RWPE2 (cell line): ENCODE measurements around the gene GORAB.

Experiments
- ATAC-seq: fragments of 200-7000 bp; cut with Tn5 transposase; 3 replicates; pipeline ENCODE4 v1.9.1; 2021; ENCODE audit warnings: low read depth
- DNase-seq: peaks from one replicate; pipeline ENCODE4 v3.0.0-alpha.2; 2020; ENCODE audit warnings: low spot score
- H3K27ac ChIP-seq: fragments of 450-650 bp; 2 replicates; pipeline ENCODE4 v1.5.1; 2017; ENCODE audit warnings: mild to moderate bottlenecking; ENCODE audit not compliant: poor library complexity, severe bottlenecking
- H3K27me3 ChIP-seq: fragments of 250-450 bp; sonication (Bioruptor Pico); 2 replicates; pipeline ENCODE4 v1.5.1; 2021; ENCODE audit warnings: mild to moderate bottlenecking, moderate library complexity; ENCODE audit not compliant: insufficient read depth, poor library complexity, severe bottlenecking
- H3K36me3 ChIP-seq: fragments of 250-450 bp; sonication (Bioruptor Pico); 2 replicates; pipeline ENCODE4 v1.5.1; 2020; ENCODE audit warnings: low read depth, mild to moderate bottlenecking, moderate library complexity
- H3K4me1 ChIP-seq: fragments of 250-450 bp; sonication (Bioruptor Pico); 2 replicates; pipeline ENCODE4 v1.5.1; 2021; ENCODE audit warnings: mild to moderate bottlenecking, moderate library complexity; ENCODE audit not compliant: insufficient read depth, poor library complexity, severe bottlenecking
- H3K4me3 ChIP-seq: fragments of 250-450 bp; sonication (Bioruptor Pico); 2 replicates; pipeline ENCODE4 v1.5.1; 2021; ENCODE audit warnings: mild to moderate bottlenecking, moderate library complexity; ENCODE audit not compliant: severe bottlenecking
- H3K9me3 ChIP-seq: fragments of 250-450 bp; sonication (Bioruptor Pico); 2 replicates; pipeline ENCODE4 v1.5.1; 2021; ENCODE audit warnings: mild to moderate bottlenecking, moderate library complexity; ENCODE audit not compliant: severe bottlenecking
- TF ChIP-seq, protein P1 (sequence below): fragments of 450-650 bp; IDR thresholded peaks from one replicate; pipeline ENCODE4 v1.5.1; 2017; ENCODE audit warnings: mild to moderate bottlenecking, moderate library complexity; ENCODE audit not compliant: poor library complexity, severe bottlenecking

The GORAB gene

DNA sequence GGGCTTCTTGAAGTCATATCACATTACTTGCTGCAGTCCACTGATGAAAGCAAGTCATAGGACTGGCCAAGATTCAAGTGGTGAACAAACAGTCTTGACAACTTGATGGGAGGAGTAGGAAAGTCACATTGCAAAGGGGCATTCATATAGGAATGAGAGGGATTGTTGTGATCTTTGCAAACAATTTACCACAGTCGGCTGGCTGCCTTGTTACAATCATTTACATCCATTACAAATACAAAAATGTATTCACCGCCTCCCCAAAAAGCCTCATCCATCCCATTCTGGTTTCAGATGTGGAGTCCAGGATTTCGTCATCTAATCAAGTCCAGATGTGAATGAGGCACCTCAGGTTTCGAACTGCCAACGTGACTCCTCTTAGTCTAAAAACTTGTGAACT is 26.8 kb downstream of the GORAB start:
- H3K36me3 ChIP-seq: no peaks in the 10 kb centered on the region
- H3K9me3 ChIP-seq: no peaks in the 10 kb centered on the region
- H3K4me3 ChIP-seq: no peak overlapping the region
- H3K27me3 ChIP-seq: no peaks in the 10 kb centered on the region
- TF ChIP-seq, protein P1, sequence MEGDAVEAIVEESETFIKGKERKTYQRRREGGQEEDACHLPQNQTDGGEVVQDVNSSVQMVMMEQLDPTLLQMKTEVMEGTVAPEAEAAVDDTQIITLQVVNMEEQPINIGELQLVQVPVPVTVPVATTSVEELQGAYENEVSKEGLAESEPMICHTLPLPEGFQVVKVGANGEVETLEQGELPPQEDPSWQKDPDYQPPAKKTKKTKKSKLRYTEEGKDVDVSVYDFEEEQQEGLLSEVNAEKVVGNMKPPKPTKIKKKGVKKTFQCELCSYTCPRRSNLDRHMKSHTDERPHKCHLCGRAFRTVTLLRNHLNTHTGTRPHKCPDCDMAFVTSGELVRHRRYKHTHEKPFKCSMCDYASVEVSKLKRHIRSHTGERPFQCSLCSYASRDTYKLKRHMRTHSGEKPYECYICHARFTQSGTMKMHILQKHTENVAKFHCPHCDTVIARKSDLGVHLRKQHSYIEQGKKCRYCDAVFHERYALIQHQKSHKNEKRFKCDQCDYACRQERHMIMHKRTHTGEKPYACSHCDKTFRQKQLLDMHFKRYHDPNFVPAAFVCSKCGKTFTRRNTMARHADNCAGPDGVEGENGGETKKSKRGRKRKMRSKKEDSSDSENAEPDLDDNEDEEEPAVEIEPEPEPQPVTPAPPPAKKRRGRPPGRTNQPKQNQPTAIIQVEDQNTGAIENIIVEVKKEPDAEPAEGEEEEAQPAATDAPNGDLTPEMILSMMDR: no peak
- ATAC-seq (no peak), DNase-seq (no peak)
- H3K4me1 ChIP-seq: peaks cover 14% of the 10 kb centered on the region
- H3K27ac ChIP-seq: no peak overlapping the region

DNA sequence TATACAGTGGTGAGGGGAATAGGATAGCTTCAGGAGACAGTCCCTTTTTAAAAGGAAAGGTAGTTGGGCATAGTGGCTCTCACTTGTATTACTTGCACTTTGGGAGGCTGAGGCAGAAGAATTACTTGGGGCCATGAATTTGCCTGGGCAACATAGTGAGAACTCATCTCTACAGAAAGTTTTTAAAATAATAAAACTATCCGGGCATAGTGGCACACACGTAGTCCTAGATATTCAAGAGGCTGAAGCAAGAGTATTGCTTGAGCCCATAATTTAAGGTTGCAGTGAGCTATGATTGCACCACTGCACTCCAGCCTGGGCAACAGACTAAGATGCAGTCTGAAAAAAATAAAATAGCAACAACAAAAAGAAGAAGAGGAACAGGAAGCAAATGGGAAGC is 27.2 kb downstream of the GORAB start:
- no peak overlapping the region for H3K27ac ChIP-seq
- no peaks in the 10 kb centered on the region for H3K36me3 ChIP-seq
- H3K4me3 ChIP-seq: no peak overlapping the region
- H3K4me1 ChIP-seq: peaks cover 14% of the 10 kb centered on the region
- no peak for ATAC-seq
- H3K9me3 ChIP-seq: no peaks in the 10 kb centered on the region
- H3K27me3 ChIP-seq: no peaks in the 10 kb centered on the region
- DNase-seq: no peak
- TF ChIP-seq, protein P1: no peak

DNA sequence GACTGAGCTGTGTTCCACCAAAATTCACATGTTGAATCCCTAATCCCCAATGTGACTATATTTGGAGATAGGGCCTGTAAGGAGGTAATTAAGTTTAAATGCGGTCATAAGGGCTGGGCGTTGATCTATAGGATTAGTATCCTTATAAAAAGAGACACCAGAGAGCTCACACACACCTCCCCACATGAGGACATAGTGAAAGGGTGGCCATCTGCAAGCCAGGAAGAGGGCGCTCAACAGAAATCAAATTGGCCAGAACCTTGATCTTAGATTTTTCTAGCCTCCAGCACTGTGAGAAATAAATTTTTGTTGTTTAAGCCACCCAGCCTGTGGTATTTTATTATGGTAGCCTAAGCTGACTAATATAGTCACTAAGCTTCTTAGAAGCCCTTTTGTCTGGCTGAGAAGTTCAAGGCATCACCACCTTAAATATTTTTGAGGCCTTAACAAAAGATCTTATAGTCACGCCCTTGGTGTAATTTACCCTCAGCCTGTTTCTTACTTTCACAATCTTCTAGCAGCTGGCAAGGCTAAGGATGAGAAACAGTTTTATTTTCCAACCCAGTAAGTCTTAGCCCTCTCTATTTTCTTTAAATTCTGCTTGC is 28.8 kb downstream of the GORAB start:
- H3K27ac ChIP-seq: no peak overlapping the region
- H3K36me3 ChIP-seq: no peaks in the 10 kb centered on the region
- no peaks in the 10 kb centered on the region for H3K27me3 ChIP-seq
- H3K4me3 ChIP-seq: no peak overlapping the region
- ATAC-seq: no peak
- DNase-seq: no peak
- TF ChIP-seq, protein P1: no peak
- no peaks in the 10 kb centered on the region for H3K9me3 ChIP-seq
- H3K4me1 ChIP-seq: peaks cover 14% of the 10 kb centered on the region

DNA sequence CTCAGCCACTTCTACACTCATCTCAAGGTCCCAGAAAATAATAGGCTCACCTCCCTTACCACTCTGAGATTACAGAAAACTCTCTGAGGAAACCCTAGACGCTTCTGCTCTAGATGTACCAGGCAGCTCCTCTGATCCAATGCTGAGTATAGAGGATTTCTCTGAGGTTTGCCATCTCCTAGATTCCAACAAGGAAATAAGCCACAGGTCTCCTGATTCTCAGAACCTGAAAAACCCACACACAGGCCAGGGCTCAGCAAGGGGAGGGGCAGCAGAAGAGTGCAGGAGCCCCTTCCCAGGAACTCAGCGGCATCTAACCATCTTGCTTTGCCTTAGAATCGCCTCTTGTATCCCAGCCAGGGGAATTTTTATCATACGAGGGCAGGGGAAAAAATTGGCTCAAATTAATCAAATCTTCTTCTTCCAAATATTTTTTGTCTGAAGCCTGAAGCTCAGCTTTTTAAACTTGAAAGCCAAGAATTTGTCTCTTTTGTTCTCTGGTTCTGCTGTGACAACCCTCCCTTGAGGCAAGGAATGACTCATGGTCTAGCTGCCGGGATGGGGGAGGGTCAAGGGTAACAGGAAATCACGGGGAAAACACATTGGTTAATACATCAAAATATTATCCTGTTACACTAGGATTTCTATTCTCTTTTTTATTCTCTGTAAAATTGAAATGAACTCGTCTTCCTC is 30.8 kb downstream of the GORAB start:
- TF ChIP-seq, protein P1: no peak
- H3K27me3 ChIP-seq: no peaks in the 10 kb centered on the region
- peak overlapping the region; percentile 68 for H3K27ac ChIP-seq
- ATAC-seq (peak; percentile 90), DNase-seq (peak; percentile 67)
- peaks cover 14% of the 10 kb centered on the region for H3K4me1 ChIP-seq
- H3K9me3 ChIP-seq: no peaks in the 10 kb centered on the region
- H3K36me3 ChIP-seq: no peaks in the 10 kb centered on the region
- no peak overlapping the region for H3K4me3 ChIP-seq

DNA sequence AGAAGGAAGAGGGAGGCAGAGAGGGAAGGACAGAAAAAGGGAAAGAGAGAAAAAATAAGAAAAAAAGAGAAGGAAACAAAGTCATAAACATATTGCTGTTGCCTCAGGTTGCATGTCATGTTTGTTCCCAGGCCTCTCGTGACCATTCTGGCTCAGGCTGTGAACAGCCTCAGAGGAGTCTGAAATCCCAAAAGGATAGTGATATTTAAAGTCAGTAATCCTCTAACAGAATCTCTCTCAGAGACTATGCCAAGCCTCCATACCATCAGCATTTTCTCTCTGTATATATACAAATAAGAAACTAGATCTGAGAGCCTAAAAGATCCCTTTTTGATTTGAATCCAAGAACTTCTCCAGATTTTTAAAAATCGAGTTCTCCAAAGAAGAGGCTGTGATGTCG is 35.2 kb downstream of the GORAB start:
- TF ChIP-seq, protein P1: no peak
- H3K9me3 ChIP-seq: peaks cover 2% of the 10 kb centered on the region
- no peak for ATAC-seq
- DNase-seq: no peak
- peaks cover 13% of the 10 kb centered on the region for H3K4me1 ChIP-seq
- H3K4me3 ChIP-seq: no peak overlapping the region
- no peak overlapping the region for H3K27ac ChIP-seq
- no peaks in the 10 kb centered on the region for H3K36me3 ChIP-seq
- H3K27me3 ChIP-seq: no peaks in the 10 kb centered on the region
